ENCODE results near the gene SIK2. TPM values are rescaled to one million over a fixed set of nuclear protein-coding genes. Genes with fewer than 3 reads are reported as not detected.
"Not testable (repeated sequence)": the region's sequence is repeated elsewhere in the genome, so short reads cannot be mapped to it uniquely, and the experiment has no call there.

Gene SIK2
- total RNA-seq, 1 donor from 2014 or later: 13.8 TPM

DNA sequence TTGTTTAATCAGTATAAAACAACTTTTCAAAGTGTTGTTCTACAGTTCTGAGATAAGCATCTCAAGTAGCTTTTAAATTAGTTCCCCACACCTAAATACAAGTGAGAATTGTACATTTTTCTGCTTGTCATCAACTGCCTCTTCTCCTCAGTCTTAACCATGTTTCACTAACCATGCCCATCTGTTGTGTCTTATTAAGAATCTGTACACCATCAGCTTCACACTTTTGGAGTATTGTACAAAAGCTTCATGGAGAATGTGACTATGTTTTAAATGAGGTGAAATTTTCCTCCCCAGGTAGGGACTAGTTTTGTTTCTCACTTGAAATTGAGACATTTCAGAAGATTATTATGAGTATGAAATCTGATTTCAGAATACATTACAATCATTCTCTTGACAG, 52.4 kb downstream of the SIK2 start:
- DNase-seq (ENCODE audit: extremely low read depth, low read depth, low spot score): no peak

- no peak for DNase-seq (ENCODE audit: extremely low read depth, low read depth, low spot score)
Measured at GRCh38 chr11:111655924-111656323, 53.7 kb downstream of the SIK2 start.

DNA sequence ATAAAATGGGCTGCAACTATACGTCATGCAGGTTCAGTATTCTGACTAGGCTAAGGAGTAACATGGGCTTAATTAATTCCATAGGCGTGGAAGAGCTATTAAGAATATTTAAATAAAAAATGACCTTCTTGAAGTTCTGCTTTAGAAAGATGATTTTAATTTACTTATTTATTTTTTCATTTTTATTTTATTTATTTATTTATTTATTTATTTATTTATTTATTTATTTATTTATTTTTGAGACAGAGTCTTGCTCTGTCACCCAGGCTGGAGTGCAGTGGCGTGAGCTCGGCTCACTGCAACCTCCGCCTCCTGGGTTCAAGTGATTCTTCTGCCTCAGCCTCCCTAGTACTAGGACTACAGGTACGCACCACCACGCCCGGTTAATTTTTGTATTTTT, 55.7 kb downstream of the SIK2 start:
- not testable (repeated sequence) for DNase-seq (ENCODE audit: extremely low read depth, low read depth, low spot score)

GRCh38 chr11:111658493-111658892, 56.2 kb downstream of the SIK2 start:
- not testable (repeated sequence) for DNase-seq (ENCODE audit: extremely low read depth, low read depth, low spot score)

DNA sequence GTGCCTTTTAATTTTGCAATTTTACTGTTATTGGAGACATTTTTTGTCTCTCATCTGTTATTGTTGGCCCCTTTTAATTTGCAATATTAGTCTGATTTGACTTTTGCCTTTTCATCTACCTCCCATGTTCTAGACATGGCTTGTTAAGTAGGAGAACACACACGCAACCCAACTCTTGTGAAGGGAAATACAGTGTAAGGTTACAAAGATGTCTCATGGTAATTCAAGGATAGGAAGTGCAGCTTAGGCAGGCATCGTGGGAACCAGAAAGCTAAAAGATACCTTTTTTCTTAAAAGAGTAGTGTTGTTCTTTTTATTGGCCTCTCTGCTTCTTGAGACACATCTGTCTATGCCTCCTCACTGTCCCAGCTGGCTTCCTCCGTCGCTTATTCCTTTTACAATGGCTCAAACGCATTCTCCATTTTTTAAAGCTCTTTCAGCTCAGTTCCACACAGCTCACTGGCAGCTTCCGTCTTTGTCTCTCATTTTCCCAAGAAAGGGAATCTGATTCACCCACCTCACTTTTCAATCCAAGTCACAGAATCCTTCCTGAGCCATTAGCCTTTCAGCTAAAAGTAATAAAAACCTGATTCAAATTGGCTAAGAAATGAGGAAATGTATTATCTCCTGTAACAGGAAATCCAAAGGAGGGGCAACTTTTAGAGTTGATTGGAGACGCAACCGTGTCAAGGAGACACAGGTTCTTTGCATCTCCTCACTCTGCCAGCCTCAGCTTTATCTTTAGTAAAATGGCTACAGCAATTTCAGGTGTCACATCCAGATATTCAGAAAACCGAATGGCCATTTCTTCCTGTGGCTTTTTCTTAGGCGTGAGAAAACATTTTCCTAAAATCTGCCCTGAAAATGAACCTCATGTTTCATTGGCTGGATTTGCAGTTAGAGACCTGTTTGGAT, 57.2 kb downstream of the SIK2 start:
- no peak for DNase-seq (ENCODE audit: extremely low read depth, low read depth, low spot score)

GRCh38 chr11:111660822-111661221, 58.6 kb downstream of the SIK2 start:
- DNase-seq (ENCODE audit: extremely low read depth, low read depth, low spot score): no peak

- DNase-seq (ENCODE audit: extremely low read depth, low read depth, low spot score): no peak
Measured at GRCh38 chr11:111663820-111664219, 61.6 kb downstream of the SIK2 start.

DNA sequence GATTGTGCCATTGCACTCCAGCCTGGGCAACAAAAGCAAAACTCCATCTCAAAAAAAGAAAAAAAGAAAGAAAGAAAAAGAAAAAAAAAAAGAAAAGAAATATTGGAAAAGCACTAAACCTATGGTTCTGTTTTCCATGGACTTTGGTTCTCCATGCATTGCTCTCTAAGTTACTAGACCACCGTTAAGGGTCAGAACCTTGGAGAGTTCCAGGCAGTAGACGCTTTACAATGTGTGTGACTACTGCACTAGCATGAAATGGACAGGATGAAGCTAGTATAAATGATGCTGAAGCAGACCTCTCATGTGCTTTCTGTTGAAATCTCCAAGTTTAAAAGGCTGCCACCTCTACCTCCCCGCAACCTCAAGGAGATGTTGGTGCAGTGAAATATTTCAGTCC, 63.5 kb downstream of the SIK2 start:
- DNase-seq (ENCODE audit: extremely low read depth, low read depth, low spot score): peak; percentile 12

DNA sequence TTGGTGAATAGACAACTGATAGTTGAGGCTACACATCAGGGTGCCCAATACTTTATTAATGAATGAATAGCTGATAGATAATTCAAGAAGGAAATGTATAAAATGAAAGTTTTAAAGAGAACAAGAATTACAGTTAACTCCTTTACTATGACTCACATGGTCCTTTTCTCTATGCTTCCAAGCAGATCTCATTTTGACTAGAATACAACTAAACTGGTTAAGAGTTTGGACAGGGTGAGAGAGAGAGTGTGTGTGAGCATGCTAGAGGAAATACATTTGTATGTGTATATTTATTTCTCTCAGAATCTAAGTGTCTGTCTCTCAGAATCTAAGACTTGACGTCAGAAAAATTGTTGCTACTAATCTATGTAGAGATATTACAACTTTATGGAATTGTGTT, 66.7 kb downstream of the SIK2 start:
- no peak for DNase-seq (ENCODE audit: extremely low read depth, low read depth, low spot score)

GRCh38 chr11:111671383-111671782, 69.1 kb downstream of the SIK2 start:
- no peak for DNase-seq (ENCODE audit: extremely low read depth, low read depth, low spot score)

DNA sequence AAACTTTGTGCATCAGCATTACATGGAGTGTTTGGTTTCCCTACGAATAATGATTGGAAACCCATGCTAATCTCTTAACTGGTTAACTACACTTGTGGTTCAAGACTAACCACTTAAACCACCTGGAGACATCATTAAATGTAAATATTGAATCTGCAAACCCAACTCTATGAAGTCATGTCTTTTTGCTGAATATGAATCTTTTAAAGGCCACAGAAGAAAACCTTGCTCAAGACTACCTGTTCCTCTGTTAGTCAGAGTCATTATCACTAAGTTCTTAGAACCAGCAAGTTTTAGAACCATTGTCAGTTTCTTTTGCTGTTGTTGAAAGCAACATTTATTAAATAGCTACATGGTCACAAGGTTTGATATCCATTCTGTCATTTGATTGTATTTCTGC, 70.7 kb downstream of the SIK2 start:
- DNase-seq (ENCODE audit: extremely low read depth, low read depth, low spot score): no peak

DNA sequence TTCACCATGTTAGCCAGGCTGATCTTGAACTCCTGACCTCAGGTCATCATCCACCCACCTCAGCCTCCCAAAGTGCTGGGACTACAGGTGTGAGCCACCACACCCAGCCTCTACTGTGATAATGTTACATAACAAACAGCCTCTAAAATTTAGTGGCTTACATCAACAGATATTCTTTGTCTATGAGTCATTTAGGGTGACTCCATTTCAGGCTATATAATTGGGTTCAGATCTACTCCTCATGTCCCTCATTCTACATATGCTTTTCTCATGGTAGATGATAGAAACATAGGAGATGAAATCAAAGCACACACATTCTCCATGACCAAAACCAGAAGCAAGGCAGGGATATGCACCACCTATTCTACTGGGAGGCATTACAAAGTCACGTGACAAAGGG, 72.7 kb downstream of the SIK2 start:
- DNase-seq (ENCODE audit: extremely low read depth, low read depth, low spot score): no peak

DNA sequence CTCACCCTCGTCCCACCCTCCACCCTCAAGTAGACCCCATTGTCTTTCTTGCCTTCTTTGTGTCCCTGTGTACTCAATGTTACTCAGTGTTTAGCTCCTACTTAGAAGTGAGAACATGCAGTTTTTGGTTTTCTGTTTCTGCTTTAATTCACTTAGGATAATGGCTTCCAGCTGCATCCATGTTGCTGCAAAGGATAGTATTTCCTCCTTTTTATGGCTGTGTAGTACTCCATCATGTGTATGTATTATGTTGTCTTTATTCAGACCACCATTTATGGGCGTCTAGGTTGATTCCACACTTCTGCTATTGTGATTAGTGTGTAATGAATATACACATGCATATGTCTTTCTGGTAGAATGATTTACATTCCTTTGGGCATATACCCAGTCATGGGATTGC, 73.6 kb downstream of the SIK2 start:
- DNase-seq (ENCODE audit: extremely low read depth, low read depth, low spot score): no peak

GRCh38 chr11:111676878-111677585, 74.8 kb downstream of the SIK2 start:
- no peak for DNase-seq (ENCODE audit: extremely low read depth, low read depth, low spot score)

GRCh38 chr11:111680486-111681175, 78.4 kb downstream of the SIK2 start:
- DNase-seq (ENCODE audit: extremely low read depth, low read depth, low spot score): no peak

- no peak for DNase-seq (ENCODE audit: extremely low read depth, low read depth, low spot score)
Measured at GRCh38 chr11:111683806-111684205, 81.6 kb downstream of the SIK2 start.

DNA sequence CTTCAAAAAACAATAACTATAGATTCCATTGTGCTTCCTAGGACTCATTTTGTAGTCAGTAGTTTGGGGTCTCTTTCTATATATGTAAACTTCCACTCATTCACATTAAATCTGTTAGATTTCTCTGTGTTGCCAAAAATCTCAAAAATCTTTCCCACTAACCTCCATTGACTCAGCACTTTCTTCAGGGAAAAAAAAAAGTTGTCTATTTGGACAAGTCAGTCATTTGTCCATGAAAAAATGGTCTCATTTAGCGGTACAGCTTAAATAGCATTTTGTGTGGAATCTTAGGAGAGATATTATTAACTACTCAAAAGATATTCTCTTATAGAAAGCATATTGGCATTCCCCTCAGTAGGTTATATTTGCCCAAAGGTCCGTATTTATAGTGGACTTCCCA, 82.0 kb downstream of the SIK2 start:
- DNase-seq (ENCODE audit: extremely low read depth, low read depth, low spot score): no peak

GRCh38 chr11:111688013-111688412, 85.8 kb downstream of the SIK2 start:
- no peak for DNase-seq (ENCODE audit: extremely low read depth, low read depth, low spot score)

DNA sequence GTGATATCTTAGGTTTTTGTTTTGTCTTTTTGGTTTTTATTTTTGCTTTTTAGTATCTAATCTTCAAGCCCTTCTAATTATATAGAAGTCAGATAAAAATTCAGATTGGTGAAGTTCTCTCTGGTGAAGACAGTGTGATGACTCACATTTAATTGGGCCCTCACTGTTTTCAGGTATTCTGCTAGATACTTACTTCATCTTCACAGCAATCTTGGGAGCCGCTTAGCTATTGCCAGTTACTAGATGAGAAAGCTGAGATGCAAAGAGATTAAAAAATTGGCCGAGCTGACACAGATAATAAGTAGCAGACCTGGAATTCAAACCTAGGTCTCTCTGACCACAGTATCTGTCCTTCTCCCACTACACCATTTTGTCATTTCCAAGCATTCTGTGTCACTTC, 88.9 kb downstream of the SIK2 start:
- no peak for DNase-seq (ENCODE audit: extremely low read depth, low read depth, low spot score)

DNA sequence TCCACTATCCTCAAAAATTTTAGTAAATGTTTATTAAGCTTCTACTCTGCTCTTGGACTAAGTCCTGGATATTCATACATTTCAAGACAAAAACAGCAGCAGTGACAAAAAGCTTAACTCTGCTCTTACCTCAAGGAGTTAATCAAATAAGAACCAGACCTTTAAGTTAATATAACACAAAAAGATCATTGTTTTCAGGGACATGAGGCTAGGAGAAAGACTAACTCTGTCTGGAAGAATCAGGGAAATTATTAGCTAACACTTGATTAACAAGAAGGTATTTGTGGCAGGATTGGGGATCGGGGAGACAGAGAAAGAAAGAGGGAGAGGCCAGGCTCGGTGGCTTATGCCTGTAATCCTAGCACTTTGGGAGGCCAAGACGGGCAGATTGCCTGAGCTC, 89.5 kb downstream of the SIK2 start:
- DNase-seq (ENCODE audit: extremely low read depth, low read depth, low spot score): no peak

GRCh38 chr11:111693224-111693937, 91.1 kb downstream of the SIK2 start:
- DNase-seq (ENCODE audit: extremely low read depth, low read depth, low spot score): no peak

Measured in glomerular endothelial cell (primary cell).